A673 (cell line): Measurements from ENCODE around the gene SCNN1G.

Experiments
- EZH2 ChIP-seq: fragments of 200-600 bp; sonication (generic); IDR thresholded peaks from 2 replicates; pipeline ENCODE4 v1.6.1; 2017; ENCODE audit warnings: borderline replicate concordance, low read depth, mild to moderate bottlenecking, mixed read lengths, antibody characterized with exemption, low read length; ENCODE audit not compliant: poor library complexity, severe bottlenecking
- TF ChIP-seq, protein P1 (sequence below): fragments of 300-800, 200-600 bp; sonication (generic); conservative IDR thresholded peaks from 2 replicates; pipeline ENCODE4 v1.5.1; 2017; ENCODE audit warnings: low read depth, mild to moderate bottlenecking, antibody characterized with exemption, low read length, moderate library complexity, mixed read lengths

DNA sequence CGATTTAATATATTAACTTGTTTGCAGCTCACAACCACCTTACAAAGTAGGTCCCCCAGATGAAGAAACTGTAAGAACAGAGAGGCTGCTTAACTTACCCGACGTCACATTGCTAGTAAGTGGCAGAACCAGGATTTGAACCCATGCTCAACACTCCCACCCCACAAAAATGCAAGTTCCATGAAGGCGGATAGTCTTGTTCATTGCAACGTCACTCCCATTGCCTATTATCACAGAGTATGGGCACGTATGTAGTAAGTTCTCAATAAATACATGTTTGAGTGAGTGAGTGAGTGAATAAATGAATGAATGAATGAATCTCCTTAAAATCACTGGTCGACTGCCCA is 34.4 kb upstream of the SCNN1G start:
- TF ChIP-seq, protein P1, sequence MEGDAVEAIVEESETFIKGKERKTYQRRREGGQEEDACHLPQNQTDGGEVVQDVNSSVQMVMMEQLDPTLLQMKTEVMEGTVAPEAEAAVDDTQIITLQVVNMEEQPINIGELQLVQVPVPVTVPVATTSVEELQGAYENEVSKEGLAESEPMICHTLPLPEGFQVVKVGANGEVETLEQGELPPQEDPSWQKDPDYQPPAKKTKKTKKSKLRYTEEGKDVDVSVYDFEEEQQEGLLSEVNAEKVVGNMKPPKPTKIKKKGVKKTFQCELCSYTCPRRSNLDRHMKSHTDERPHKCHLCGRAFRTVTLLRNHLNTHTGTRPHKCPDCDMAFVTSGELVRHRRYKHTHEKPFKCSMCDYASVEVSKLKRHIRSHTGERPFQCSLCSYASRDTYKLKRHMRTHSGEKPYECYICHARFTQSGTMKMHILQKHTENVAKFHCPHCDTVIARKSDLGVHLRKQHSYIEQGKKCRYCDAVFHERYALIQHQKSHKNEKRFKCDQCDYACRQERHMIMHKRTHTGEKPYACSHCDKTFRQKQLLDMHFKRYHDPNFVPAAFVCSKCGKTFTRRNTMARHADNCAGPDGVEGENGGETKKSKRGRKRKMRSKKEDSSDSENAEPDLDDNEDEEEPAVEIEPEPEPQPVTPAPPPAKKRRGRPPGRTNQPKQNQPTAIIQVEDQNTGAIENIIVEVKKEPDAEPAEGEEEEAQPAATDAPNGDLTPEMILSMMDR = no peak
- TF ChIP-seq EZH2 = no peak
